ENCODE measurements around the gene APBA1.
"Not testable (repeated sequence)": the region's sequence is repeated elsewhere in the genome, so short reads cannot be mapped to it uniquely, and the experiment has no call there.

The APBA1 gene

GRCh38 chr9:69446496-69446895 is 225.7 kb downstream of the APBA1 start:
- no peak for DNase-seq (ENCODE audit: low read depth in 4 of 4, low spot score in 1 of 4)

GRCh38 chr9:69445251-69445650 is 226.9 kb downstream of the APBA1 start:
- DNase-seq (ENCODE audit: low read depth in 4 of 4, low spot score in 1 of 4) = no peak

- no peak for DNase-seq (ENCODE audit: low read depth in 4 of 4, low spot score in 1 of 4)
Observed at GRCh38 chr9:69444791-69445190, 227.4 kb downstream of the APBA1 start.

GRCh38 chr9:69444021-69444420 is 228.2 kb downstream of the APBA1 start:
- no peak for DNase-seq (ENCODE audit: low read depth in 4 of 4, low spot score in 1 of 4)

- DNase-seq (ENCODE audit: low read depth in 4 of 4, low spot score in 1 of 4) = no peak
Observed at GRCh38 chr9:69443178-69443577, 229.0 kb downstream of the APBA1 start.

GRCh38 chr9:69442486-69442885 is 229.7 kb downstream of the APBA1 start:
- DNase-seq (ENCODE audit: low read depth in 4 of 4, low spot score in 1 of 4) = no peak

- DNase-seq (ENCODE audit: low read depth in 4 of 4, low spot score in 1 of 4) = not testable (repeated sequence)
Observed at GRCh38 chr9:69440254-69440955, 231.8 kb downstream of the APBA1 start.

- DNase-seq (ENCODE audit: low read depth in 4 of 4, low spot score in 1 of 4) = not testable (repeated sequence)
Observed at GRCh38 chr9:69439654-69440053, 232.5 kb downstream of the APBA1 start.

- no peak for DNase-seq (ENCODE audit: low read depth in 4 of 4, low spot score in 1 of 4)
Observed at GRCh38 chr9:69433968-69434367, 238.2 kb downstream of the APBA1 start.

- DNase-seq (ENCODE audit: low read depth in 4 of 4, low spot score in 1 of 4) = no peak
Observed at GRCh38 chr9:69433392-69433791, 238.8 kb downstream of the APBA1 start.

GRCh38 chr9:69432623-69433022 is 239.5 kb downstream of the APBA1 start:
- DNase-seq (ENCODE audit: low read depth in 4 of 4, low spot score in 1 of 4) = no peak

- no peak for DNase-seq (ENCODE audit: low read depth in 4 of 4, low spot score in 1 of 4)
Observed at GRCh38 chr9:69431777-69432176, 240.4 kb downstream of the APBA1 start.

- no peak for DNase-seq (ENCODE audit: low read depth in 4 of 4, low spot score in 1 of 4)
Observed at GRCh38 chr9:69431203-69431602, 241.0 kb downstream of the APBA1 start.

GRCh38 chr9:69430206-69430605 is 242.0 kb downstream of the APBA1 start:
- no peak for DNase-seq (ENCODE audit: low read depth in 4 of 4, low spot score in 1 of 4)

GRCh38 chr9:69429281-69429680 is 242.9 kb downstream of the APBA1 start:
- DNase-seq (ENCODE audit: low read depth in 4 of 4, low spot score in 1 of 4) = no peak

- no peak for DNase-seq (ENCODE audit: low read depth in 4 of 4, low spot score in 1 of 4)
Observed at GRCh38 chr9:69428017-69428785, 244.0 kb downstream of the APBA1 start.

GRCh38 chr9:69427286-69427685 is 244.9 kb downstream of the APBA1 start:
- DNase-seq (ENCODE audit: low read depth in 4 of 4, low spot score in 1 of 4) = no peak

- no peak for DNase-seq (ENCODE audit: low read depth in 4 of 4, low spot score in 1 of 4)
Observed at GRCh38 chr9:69425136-69425801, 246.9 kb downstream of the APBA1 start.

- DNase-seq (ENCODE audit: low read depth in 4 of 4, low spot score in 1 of 4) = peak; percentile 8 to 25 (median 16)
Observed at GRCh38 chr9:69421908-69422801, 250.0 kb downstream of the APBA1 start.

GRCh38 chr9:69420611-69421270 is 251.4 kb downstream of the APBA1 start:
- DNase-seq (ENCODE audit: low read depth in 4 of 4, low spot score in 1 of 4) = no peak

All from stimulated activated CD4-positive, alpha-beta T cell treated with anti-CD3 and anti-CD28 coated beads, Interleukin-1b, Interleukin-23, amount 100 ng/mL, for 24 hours (primary cell).